ENCODE results near the gene PATE2.

- TF ChIP-seq CTCF (IDR thresholded peaks at IDR 0.05; ENCODE audit: insufficient read depth, low read depth, low read length) (no peak), EZH2 (IDR thresholded peaks at IDR 0.05; ENCODE audit: insufficient read depth, low read length) (no peak)
Measured at GRCh38 chr11:125807909-125808308, 29.3 kb upstream of the PATE2 start.

Measured in astrocyte (in vitro differentiated cells and primary cell).